ENCODE data around the gene GALNT9. TPM values are rescaled to one million over a fixed set of nuclear protein-coding genes. Genes with fewer than 3 reads are reported as not detected.

Gene GALNT9
- polyA plus RNA-seq, 1 donor from 2014 or later: 13.5 TPM

GRCh38 chr12:132318618-132319033 is 10.8 kb downstream of the GALNT9 start:
- Histone ChIP-seq H3K4me3 (ENCODE audit: low read length) (no peak overlapping the region), H2AFZ (ENCODE audit: low read depth, low read length) (no peak overlapping the region), H3K4me2 (ENCODE audit: low read length) (no peak overlapping the region), H3K9ac (ENCODE audit: low read length) (no peak overlapping the region), H3K27me3 (ENCODE audit: insufficient read depth, low read depth, low read length) (no peaks in the 10 kb centered on the region), H4K20me1 (ENCODE audit: insufficient read depth) (no peaks in the 10 kb centered on the region), H3K79me2 (replicated peaks; ENCODE audit: insufficient read depth, low read length) (no peaks in the 10 kb centered on the region), H3K36me3 (ENCODE audit: insufficient read depth, low read length) (no peaks in the 10 kb centered on the region), H3F3A (ENCODE audit: insufficient read depth, low read length, poor library complexity, severe bottlenecking) (no peaks in the 10 kb centered on the region), H3K27ac (ENCODE audit: low read length) (no peak overlapping the region), H3K9me2 (ENCODE audit: insufficient read depth, low read length) (no peaks in the 10 kb centered on the region), H3K9me3 (ENCODE audit: low read length) (no peaks in the 10 kb centered on the region)
- TF ChIP-seq REST (IDR thresholded peaks at IDR 0.05; ENCODE audit: borderline replicate concordance) (no peak), EZH2 (IDR thresholded peaks at IDR 0.05; ENCODE audit: borderline replicate concordance, insufficient read depth, low read length, poor library complexity, severe bottlenecking) (no peak), TAF1 (IDR thresholded peaks at IDR 0.05; ENCODE audit: low read depth) (no peak), EP300 (conservative IDR thresholded peaks at IDR 0.05; ENCODE audit: poor library complexity, severe bottlenecking) (no peak), SMC3 (conservative IDR thresholded peaks at IDR 0.05; ENCODE audit: poor library complexity) (no peak), POLR2AphosphoS5 (IDR thresholded peaks at IDR 0.05) (no peak), RAD21 (conservative IDR thresholded peaks at IDR 0.05) (no peak), MXI1 (conservative IDR thresholded peaks at IDR 0.05; ENCODE audit: poor library complexity, severe bottlenecking) (no peak)
- TF ChIP-seq, protein P1, sequence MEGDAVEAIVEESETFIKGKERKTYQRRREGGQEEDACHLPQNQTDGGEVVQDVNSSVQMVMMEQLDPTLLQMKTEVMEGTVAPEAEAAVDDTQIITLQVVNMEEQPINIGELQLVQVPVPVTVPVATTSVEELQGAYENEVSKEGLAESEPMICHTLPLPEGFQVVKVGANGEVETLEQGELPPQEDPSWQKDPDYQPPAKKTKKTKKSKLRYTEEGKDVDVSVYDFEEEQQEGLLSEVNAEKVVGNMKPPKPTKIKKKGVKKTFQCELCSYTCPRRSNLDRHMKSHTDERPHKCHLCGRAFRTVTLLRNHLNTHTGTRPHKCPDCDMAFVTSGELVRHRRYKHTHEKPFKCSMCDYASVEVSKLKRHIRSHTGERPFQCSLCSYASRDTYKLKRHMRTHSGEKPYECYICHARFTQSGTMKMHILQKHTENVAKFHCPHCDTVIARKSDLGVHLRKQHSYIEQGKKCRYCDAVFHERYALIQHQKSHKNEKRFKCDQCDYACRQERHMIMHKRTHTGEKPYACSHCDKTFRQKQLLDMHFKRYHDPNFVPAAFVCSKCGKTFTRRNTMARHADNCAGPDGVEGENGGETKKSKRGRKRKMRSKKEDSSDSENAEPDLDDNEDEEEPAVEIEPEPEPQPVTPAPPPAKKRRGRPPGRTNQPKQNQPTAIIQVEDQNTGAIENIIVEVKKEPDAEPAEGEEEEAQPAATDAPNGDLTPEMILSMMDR (IDR thresholded peaks at IDR 0.05; ENCODE audit: poor library complexity, severe bottlenecking): no peak

- H2AFZ ChIP-seq (ENCODE audit: low read depth, low read length): no peak overlapping the region
- no peaks in the 10 kb centered on the region for H4K20me1 ChIP-seq (ENCODE audit: insufficient read depth)
- no peaks in the 10 kb centered on the region for H3F3A ChIP-seq (ENCODE audit: insufficient read depth, low read length, poor library complexity, severe bottlenecking)
- no peak overlapping the region for H3K4me3 ChIP-seq (ENCODE audit: low read length)
- H3K4me2 ChIP-seq (ENCODE audit: low read length): no peak overlapping the region
- no peaks in the 10 kb centered on the region for H3K9me2 ChIP-seq (ENCODE audit: insufficient read depth, low read length)
- no peaks in the 10 kb centered on the region for H3K79me2 ChIP-seq (replicated peaks; ENCODE audit: insufficient read depth, low read length)
- no peak overlapping the region for H3K27ac ChIP-seq (ENCODE audit: low read length)
- H3K27me3 ChIP-seq (ENCODE audit: insufficient read depth, low read depth, low read length): no peaks in the 10 kb centered on the region
- H3K36me3 ChIP-seq (ENCODE audit: insufficient read depth, low read length): no peaks in the 10 kb centered on the region
- no peak for TF ChIP-seq MXI1 (conservative IDR thresholded peaks at IDR 0.05; ENCODE audit: poor library complexity, severe bottlenecking)
- TF ChIP-seq, protein P1 (IDR thresholded peaks at IDR 0.05; ENCODE audit: poor library complexity, severe bottlenecking): no peak
- H3K9ac ChIP-seq (ENCODE audit: low read length): no peak overlapping the region
- H3K9me3 ChIP-seq (ENCODE audit: low read length): no peaks in the 10 kb centered on the region
Observed at GRCh38 chr12:132318135-132318534, 11.3 kb downstream of the GALNT9 start.
